OCI-M2 (cell line): ENCODE data around the gene PON2.
"Not testable (repeated sequence)": the region's sequence is repeated elsewhere in the genome, so short reads cannot be mapped to it uniquely, and the experiment has no call there.

Source experiments
- DNase-seq: peaks from one replicate; lab custom pipeline; 2025; ENCODE audit not compliant: unreplicated experiment; lab: John Stamatoyannopoulos, UW

The PON2 gene

GRCh38 chr7:95434557-95435421 lies at the start of gene PON2:
Gene PON2 (minus strand): TSS chr7:95435028. CDS start chr7:95434951, 77 bp downstream.
- peak; percentile 15 for DNase-seq

GRCh38 chr7:95482424-95482823 lies 47.6 kb upstream of the PON2 start:
- DNase-seq: no peak

DNA sequence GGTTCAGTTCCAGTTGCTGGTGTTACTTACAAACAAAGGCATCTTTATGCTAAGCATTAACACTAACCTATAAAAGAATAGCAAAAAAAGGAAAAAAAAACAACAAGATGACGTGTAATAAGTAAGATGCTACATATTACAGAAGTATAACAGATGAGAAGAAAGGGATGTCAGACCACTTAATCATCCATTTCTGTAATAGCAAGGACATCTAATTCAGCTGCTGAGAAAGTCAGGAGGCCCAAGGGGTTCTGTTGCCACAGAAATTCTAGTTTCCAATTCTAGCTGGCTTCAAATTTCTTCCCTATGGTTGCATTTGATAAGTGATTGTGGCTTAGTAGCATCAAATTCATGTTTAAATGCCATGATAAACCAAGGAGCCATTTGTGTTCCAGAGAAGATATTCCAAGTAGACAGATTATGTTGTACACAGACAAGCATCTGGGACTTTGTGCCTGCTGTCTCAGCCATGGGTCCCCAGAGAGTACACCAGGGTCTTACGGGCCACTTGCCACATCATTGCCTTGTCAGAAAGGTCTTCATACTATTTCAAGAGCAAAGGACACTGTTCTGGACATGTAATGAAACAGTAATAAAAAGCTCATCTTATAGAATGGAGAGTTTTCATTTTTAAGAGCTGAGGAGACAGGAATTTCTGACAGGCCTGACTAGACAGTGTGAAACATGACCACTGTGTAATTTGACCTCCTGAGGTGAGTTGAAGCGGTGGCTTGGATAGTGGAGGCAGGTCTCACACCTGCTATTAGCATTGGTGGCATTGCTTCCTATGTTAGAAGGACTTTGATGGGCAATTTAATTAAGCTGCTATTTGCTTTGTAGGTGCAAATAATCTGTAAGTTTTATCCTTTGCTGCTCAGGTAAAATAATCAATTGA lies 46.7 kb upstream of the PON2 start:
- DNase-seq: peak; percentile 25

DNA sequence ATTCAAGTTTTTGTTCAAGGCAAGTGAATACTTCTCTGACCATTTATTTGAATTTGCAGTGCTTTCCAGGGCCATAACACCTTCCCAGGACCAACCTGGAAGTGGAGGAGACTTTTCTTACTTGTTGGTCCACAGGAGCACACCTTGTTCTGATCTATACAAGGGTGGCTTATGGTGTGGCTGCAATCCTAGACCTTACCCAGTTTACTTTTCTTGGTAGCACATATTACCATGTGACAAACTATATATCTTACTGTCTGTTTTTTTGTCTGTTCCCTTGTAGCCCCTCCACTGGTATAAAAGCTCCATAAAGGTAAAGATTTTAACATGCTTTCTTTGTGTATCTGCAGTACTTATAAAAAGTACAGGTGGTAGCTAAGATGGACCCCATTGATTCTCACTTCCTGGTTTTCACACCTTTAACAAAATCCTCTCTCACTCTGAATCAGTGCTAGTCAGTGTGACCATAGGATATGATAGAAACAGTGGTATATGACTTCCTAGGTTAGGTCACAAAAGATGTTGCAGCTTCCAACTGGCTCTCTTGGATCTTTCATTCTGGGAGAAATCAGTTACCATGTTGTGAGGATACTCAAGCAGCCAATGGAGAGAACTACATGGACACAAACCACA lies 45.3 kb upstream of the PON2 start:
- no peak for DNase-seq

DNA sequence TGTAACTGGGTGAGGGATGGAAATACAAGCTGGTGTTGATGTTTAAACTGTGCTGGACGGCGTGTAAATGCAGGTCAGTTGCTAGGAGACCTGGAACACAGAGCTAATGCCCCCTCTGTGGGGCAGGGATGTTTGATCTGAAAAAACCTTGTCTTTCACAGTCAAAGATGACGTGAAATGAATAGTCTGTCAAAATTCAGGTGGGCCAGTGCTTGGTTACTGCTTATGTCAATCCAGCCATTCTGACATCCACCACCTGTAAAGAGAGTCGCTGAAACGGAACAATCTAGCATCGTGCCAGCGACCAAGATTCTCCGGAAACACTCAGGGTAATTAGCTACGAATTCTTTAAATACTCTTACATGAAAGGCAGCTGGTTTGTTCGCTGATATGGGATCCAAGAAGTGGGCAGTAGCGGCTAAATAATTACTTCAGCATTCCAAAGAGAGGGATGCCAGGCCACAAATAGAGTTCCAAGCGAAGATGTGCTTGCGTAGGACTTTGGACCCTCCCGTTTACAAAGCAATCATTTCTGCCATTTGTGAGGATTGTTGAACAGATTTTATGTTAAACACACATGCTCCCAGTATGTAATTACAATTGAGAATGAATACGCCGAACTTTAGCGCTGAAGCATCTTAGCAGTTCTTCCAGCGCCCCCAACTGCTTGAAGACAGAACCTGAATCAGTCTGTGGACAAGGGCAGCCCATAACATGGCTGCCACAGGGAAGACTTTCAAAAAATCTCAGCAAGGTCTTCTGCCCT lies 43.6 kb upstream of the PON2 start:
- DNase-seq: no peak

DNA sequence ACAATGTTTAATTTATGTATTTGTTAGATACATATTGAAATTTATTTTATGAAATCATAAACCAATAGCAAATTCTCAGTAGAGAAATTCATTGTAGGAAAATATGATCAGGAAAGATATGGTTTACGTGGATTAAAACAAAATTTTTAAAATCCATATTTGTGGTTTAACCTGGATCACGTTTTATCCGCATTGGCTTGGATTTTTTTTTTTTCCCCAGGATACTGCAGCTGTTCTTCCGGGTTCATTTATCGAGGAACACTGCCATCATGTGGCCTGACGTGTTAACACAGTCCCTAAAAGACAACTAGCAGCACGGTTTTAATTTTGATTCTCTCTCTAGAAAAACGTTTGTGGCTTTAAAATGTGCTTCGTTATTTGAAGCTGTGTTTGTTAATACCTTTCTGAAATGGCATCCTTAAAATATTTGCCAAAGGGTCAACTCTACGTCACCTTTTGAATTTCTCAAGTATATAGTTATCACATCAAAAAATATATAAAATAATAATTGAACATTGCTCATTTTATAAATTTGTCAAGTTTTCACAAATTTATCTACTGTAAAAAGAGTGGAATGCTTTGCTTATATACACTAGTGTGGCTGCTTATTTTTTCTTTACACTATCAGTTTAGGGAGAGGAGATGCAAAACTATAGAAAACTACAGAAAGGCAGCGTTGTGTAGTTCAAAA lies 42.2 kb upstream of the PON2 start:
- DNase-seq: no peak

GRCh38 chr7:95476072-95476847 lies 41.4 kb upstream of the PON2 start:
- no peak for DNase-seq

DNA sequence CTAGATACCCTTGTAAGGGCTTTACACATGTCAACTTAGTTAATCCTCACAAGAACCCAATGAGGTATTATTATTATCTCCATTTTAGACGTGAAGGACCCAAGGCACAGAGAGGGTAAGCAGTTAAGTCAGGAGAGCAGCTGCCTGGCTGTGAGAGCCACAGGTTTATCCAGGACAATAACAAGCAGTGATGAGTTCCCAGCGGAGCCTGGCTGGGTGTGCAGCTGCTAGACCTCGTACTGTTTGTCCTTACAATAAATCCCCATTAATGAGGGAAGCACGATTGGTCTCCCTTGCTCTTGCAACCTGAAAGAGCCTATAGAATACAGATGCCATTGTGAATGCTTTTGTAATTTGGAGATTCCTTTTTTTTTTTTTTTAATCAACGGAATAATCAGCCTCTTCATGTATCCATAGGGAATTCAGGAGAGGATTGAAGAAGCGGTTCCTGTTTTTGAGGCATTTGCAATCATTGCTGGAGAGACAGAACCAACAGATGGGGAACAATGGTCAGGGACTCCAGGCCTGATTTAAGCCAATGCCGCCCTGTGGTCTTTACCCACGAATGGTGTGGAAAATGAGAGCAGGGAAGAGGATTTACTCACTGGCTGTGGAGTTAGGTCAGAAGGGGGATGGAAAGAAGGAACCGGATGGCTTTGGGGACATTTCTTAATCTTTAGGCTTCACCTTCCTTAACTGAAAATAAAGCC lies 38.6 kb upstream of the PON2 start:
- DNase-seq: no peak

DNA sequence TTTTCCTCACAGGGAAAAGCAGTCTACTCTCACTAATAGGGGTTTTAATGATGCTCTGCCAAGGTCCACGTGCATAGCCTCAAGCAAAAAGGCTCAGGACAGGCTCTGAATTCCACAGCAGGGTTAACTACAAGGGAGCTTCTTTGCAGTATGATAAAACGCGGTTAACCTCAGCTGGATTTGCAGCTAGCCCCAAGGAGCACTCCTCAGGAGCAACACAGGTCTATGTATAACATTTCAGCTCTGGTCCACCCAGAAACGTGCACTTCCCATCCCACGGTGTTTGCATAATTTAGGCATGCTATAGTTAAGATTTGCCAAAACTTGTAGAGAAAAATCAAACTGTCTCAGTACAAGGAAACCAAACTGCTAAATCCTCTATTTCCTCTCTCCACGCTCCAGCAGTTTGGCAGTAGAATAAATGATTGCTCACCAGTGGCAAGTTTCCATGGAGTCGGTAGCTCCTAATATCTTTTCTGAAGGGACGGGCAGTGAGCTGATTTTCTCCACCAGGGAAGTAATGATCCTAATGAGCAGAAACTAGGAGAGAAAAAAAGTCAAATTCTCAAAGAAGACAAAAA lies 37.8 kb upstream of the PON2 start:
- no peak for DNase-seq

- no peak for DNase-seq
Observed at GRCh38 chr7:95471071-95471470, 36.2 kb upstream of the PON2 start.

GRCh38 chr7:95470452-95470851 lies 35.6 kb upstream of the PON2 start:
- DNase-seq: no peak

GRCh38 chr7:95469848-95470247 lies 35.0 kb upstream of the PON2 start:
- DNase-seq: no peak

DNA sequence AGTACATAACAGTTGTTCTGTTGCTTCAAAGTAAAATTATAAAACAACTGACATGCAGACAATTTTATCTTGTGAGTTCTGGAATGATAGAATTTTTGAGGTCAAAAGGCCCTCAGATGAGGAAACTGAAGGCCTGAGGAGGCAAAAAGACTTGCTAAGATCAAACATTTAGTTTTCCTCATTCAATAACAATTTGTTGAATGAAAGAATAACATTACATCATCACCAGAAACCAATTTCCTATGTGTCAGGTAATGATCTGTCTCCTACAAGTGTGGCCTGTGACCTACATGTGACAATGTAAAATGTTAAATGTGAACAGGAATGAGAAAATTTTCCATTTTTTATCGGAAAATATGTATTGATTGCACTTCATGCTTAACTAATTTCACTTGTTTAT lies 34.4 kb upstream of the PON2 start:
- DNase-seq: no peak

- DNase-seq: no peak
Observed at GRCh38 chr7:95467912-95468607, 33.2 kb upstream of the PON2 start.

- not testable (repeated sequence) for DNase-seq
Observed at GRCh38 chr7:95460653-95461052, 25.8 kb upstream of the PON2 start.

DNA sequence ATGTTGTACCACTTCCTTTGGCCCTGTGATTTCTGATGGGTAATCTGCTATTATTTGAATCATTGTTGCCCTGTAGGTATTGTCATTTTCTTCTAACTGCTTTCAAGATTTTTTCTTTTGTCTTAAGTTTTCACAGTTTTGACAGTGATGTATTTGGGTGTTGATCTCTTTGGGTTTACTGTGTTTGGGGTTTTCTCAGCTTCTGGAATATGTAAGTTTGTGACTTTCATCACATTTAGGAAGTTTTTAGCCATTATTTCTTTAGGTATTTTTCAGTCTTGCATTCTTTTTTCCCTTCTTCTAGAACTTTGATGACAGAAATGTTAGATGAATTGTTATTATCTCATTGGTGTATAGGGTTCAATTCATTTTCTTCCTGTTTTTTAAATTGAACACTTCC lies 23.1 kb upstream of the PON2 start:
- DNase-seq: no peak

DNA sequence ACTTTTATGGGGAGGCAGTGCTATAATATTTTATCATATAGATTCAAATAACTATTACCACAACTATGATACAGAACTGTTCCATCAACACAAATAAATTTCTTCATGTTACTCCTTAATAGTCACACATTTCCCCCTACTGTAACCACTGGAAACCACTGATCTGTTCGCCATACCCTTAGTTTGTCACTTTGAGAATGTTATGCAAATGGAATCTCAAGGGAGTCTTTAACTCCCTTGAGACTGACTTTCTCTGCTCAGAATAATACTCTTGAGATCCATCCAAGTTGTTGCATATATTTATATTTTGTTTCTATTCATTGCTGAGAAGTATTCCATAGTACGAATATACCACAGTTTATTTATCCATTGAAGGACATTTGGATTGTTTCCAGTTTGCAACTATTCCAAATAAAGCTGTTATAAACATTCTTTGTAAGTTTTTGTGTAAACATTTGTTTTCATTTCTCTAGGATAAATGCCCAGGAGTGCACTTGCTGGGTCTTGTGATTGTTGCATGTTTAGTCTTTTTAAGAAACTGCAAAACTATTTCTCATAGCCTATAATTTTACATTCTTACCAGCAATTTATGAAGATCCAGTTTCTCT lies 19.7 kb upstream of the PON2 start:
- DNase-seq: no peak
